ENCODE data around the gene SLC6A6.

The SLC6A6 gene

GRCh38 chr3:14403619-14404155 lies 1.3 kb downstream of the SLC6A6 start:
- H3K36me3 ChIP-seq (ENCODE audit: control insufficient read depth, insufficient read depth, low read length), result no peaks in the 10 kb centered on the region
- H3K4me3 ChIP-seq (replicated peaks; ENCODE audit: low read depth, low read length), result peak overlapping the region; percentile 89
- no peak for DNase-seq (ENCODE audit: extremely low read depth, insufficient read length)
- H3K27me3 ChIP-seq (replicated peaks; ENCODE audit: control insufficient read depth, insufficient read depth, low read length), result no peaks in the 10 kb centered on the region
- no peak for TF ChIP-seq CTCF (IDR thresholded peaks at IDR 0.05; ENCODE audit: insufficient read depth, low read length, poor library complexity, severe bottlenecking)

GRCh38 chr3:14404186-14404585 lies 1.8 kb downstream of the SLC6A6 start:
- no peak for TF ChIP-seq CTCF (IDR thresholded peaks at IDR 0.05; ENCODE audit: insufficient read depth, low read length, poor library complexity, severe bottlenecking)
- no peak for DNase-seq (ENCODE audit: extremely low read depth, insufficient read length)
- H3K4me3 ChIP-seq (replicated peaks; ENCODE audit: low read depth, low read length), result peak overlapping the region; percentile 89
- no peaks in the 10 kb centered on the region for H3K36me3 ChIP-seq (ENCODE audit: control insufficient read depth, insufficient read depth, low read length)
- H3K27me3 ChIP-seq (replicated peaks; ENCODE audit: control insufficient read depth, insufficient read depth, low read length), result no peaks in the 10 kb centered on the region

GRCh38 chr3:14404631-14405359 lies 2.4 kb downstream of the SLC6A6 start:
- Histone ChIP-seq H3K27me3 (replicated peaks; ENCODE audit: control insufficient read depth, insufficient read depth, low read length) (no peaks in the 10 kb centered on the region), H3K36me3 (ENCODE audit: control insufficient read depth, insufficient read depth, low read length) (no peaks in the 10 kb centered on the region; the same call in none of the 2 replicates), H3K4me3 (replicated peaks; ENCODE audit: low read depth, low read length) (peak overlapping the region; percentile 89)
- TF ChIP-seq CTCF (IDR thresholded peaks at IDR 0.05; ENCODE audit: insufficient read depth, low read length, poor library complexity, severe bottlenecking), result no peak
- DNase-seq (ENCODE audit: extremely low read depth, insufficient read length), result no peak

GRCh38 chr3:14405360-14406238 lies 3.2 kb downstream of the SLC6A6 start:
- no peak for DNase-seq (ENCODE audit: extremely low read depth, insufficient read length)
- no peak for TF ChIP-seq CTCF (IDR thresholded peaks at IDR 0.05; ENCODE audit: insufficient read depth, low read length, poor library complexity, severe bottlenecking)
- no peak overlapping the region for H3K4me3 ChIP-seq (replicated peaks; ENCODE audit: low read depth, low read length)
- peaks cover 2% of the 10 kb centered on the region for H3K36me3 ChIP-seq (ENCODE audit: control insufficient read depth, insufficient read depth, low read length)
- no peaks in the 10 kb centered on the region for H3K27me3 ChIP-seq (replicated peaks; ENCODE audit: control insufficient read depth, insufficient read depth, low read length)

- Histone ChIP-seq H3K36me3 (ENCODE audit: control insufficient read depth, insufficient read depth, low read length) (peaks cover 9% of the 10 kb centered on the region), H3K4me3 (replicated peaks; ENCODE audit: low read depth, low read length) (no peak overlapping the region), H3K27me3 (replicated peaks; ENCODE audit: control insufficient read depth, insufficient read depth, low read length) (no peaks in the 10 kb centered on the region)
- DNase-seq (ENCODE audit: extremely low read depth, insufficient read length), result no peak
- TF ChIP-seq CTCF (IDR thresholded peaks at IDR 0.05; ENCODE audit: insufficient read depth, low read length, poor library complexity, severe bottlenecking), result no peak
Observed at GRCh38 chr3:14406336-14406735, 3.9 kb downstream of the SLC6A6 start.

Measured in GM06990 (cell line).